DOHH2 (cell line): ENCODE results near the gene ZNF443.
"Not testable (repeated sequence)": the region's sequence is repeated elsewhere in the genome, so short reads cannot be mapped to it uniquely, and the experiment has no call there.

Source experiments
- H3F3A ChIP-seq: fragments of 200-600 bp; sonication (generic), shearing (Covaris generic); 2 replicates; pipeline ENCODE4 v1.6.0; 2016; ENCODE audit warnings: antibody characterized with exemption, mild to moderate bottlenecking; ENCODE audit not compliant: control insufficient read depth, insufficient read depth
- H3K27ac ChIP-seq: fragments of 200-600 bp; sonication (generic); 2 replicates; pipeline ENCODE4 v1.5.1; 2014; ENCODE audit warnings: low read depth, mild to moderate bottlenecking, low read length, moderate library complexity
- H3K27me3 ChIP-seq: fragments of 200-600 bp; sonication (generic); 2 replicates; pipeline ENCODE4 v1.6.1; 2014; ENCODE audit warnings: mild to moderate bottlenecking, low read length, mixed read lengths; ENCODE audit not compliant: control insufficient read depth
- H3K36me3 ChIP-seq: fragments of 200-600 bp; sonication (generic); 2 replicates; pipeline ENCODE4 v1.6.1; 2014; ENCODE audit warnings: mild to moderate bottlenecking, low read length, moderate library complexity, mixed read lengths; ENCODE audit not compliant: control insufficient read depth
- H3K4me1 ChIP-seq: fragments of 200-600 bp; sonication (generic); 2 replicates; pipeline ENCODE4 v1.6.1; 2014; ENCODE audit warnings: mild to moderate bottlenecking, low read length, mixed read lengths; ENCODE audit not compliant: control insufficient read depth
- H3K4me2 ChIP-seq: fragments of 200-600 bp; sonication (generic); 2 replicates; pipeline ENCODE4 v1.6.0; 2014; ENCODE audit warnings: mild to moderate bottlenecking, low read length, moderate library complexity
- H3K4me3 ChIP-seq: fragments of 200-600 bp; sonication (generic); 2 replicates; pipeline ENCODE4 v1.5.1; 2014; ENCODE audit warnings: mild to moderate bottlenecking, low read length, mixed read lengths
- H3K79me2 ChIP-seq: fragments of 200-600 bp; sonication (generic); 2 replicates; pipeline ENCODE4 v1.6.1; 2014; ENCODE audit warnings: mild to moderate bottlenecking, low read length, mixed read lengths; ENCODE audit not compliant: control insufficient read depth
- H3K9me2 ChIP-seq: fragments of 200-600 bp; sonication (generic); replicated peaks from 2 replicates; pipeline ENCODE4 v1.6.1; 2014; ENCODE audit warnings: mild to moderate bottlenecking, low read length, mixed read lengths; ENCODE audit not compliant: control insufficient read depth
- H3K9me3 ChIP-seq: fragments of 200-600 bp; sonication (generic); 2 replicates; pipeline ENCODE4 v1.6.1; 2014; ENCODE audit warnings: antibody characterized with exemption, low read length, mixed read lengths; ENCODE audit not compliant: control insufficient read depth, insufficient read depth
- H4K20me1 ChIP-seq: fragments of 200-600 bp; sonication (generic); 2 replicates; pipeline ENCODE4 v1.6.0; 2014; ENCODE audit warnings: low read depth, mild to moderate bottlenecking, antibody characterized with exemption, low read length, moderate library complexity; ENCODE audit not compliant: control insufficient read depth, insufficient read depth
- CTCF ChIP-seq: fragments of 200-600 bp; sonication (generic); IDR thresholded peaks from one replicate; pipeline ENCODE4 v1.5.1; 2014; ENCODE audit warnings: antibody characterized with exemption, mild to moderate bottlenecking, low read depth, low read length; ENCODE audit not compliant: poor library complexity, severe bottlenecking
- EZH2phosphoT487 ChIP-seq: fragments of 200-600 bp; sonication (generic); IDR thresholded peaks from 2 replicates; pipeline ENCODE4 v1.6.1; 2017; ENCODE audit warnings: borderline replicate concordance, mild to moderate bottlenecking, antibody characterized with exemption, low read length, moderate library complexity, mixed read lengths

ZNF443 gene

DNA sequence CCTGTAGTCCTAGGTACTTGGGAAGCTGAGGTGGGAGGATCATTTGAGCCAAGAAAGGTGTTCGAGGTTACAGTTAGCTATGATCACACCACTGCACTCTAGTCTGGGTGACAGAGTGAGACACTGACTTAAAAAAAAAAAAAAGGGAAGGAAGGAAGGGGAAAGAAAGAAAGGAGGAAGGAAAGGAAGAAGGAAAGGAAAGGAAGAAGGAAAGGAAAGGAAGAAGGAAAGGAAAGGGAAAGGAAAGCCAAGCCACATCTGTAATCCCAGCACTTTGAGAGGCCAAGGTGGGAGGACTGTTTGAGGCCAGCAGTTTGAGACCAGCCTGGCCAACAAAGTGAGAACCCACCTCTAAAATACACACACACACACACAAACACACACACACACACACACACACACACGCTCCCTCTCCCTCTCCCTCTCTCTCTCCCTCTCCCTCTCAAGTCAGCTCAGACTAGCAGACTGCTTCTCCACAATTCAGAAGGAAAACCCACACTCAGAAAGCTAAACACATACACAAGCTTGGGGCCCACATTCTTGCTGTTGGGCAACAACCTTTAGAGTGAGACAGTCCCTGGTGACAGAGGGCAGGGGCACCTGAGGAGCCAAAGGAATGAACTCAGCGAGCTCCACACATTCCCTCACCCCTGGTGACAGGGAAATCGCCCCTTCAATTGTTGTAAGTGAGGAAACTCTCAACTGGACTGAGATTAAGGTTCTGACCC, 41.1 kb upstream of the ZNF443 start:
- TF ChIP-seq CTCF (no peak), EZH2phosphoT487 (no peak)
- Histone ChIP-seq H3K79me2 (peaks cover 39% of the 10 kb centered on the region), H4K20me1 (no peaks in the 10 kb centered on the region), H3K4me3 (peak overlapping the region; percentile 38), H3K4me1 (peaks cover 45% of the 10 kb centered on the region), H3K9me3 (no peaks in the 10 kb centered on the region), H3K27me3 (no peaks in the 10 kb centered on the region), H3K4me2 (peak overlapping the region; percentile 51), H3K36me3 (no peaks in the 10 kb centered on the region), H3K27ac (no peak overlapping the region), H3K9me2 (no peaks in the 10 kb centered on the region), H3F3A (peaks cover 6% of the 10 kb centered on the region; the same call in 1 of the 2 replicates)

DNA sequence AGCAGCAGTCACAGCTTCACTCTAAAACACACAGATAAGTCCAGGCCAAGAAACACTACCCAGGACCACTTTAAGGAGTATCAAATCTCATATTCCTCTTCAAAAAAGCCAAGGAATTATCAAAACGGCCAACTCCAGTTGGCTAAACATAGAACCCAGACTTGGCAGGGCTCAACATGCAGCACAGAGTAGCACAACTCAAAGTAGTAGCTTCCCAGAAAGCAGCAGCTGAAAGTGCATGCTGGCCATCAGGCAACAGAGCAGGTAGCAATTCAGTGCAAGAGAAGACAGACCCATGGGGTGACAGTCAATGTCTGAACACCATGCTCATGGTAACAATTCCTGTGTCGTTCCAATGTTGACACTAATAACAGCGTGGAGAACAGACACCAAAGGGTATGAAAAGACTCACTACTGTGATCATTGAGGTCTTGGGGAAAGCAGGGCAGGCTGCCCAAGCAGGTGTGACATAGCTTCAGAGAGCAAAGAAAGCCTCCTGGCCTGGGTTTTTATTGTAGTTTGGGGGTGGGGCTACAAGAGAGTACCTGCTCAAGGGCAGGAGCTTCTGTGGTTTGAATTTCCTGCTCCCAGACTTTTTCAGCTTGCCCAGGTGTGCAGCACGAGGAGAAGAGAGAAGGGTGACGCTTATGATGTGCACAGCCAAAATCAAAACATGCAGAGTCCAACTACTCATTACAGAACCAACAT, 37.6 kb upstream of the ZNF443 start:
- Histone ChIP-seq H3K36me3 (no peaks in the 10 kb centered on the region), H3K4me3 (no peak overlapping the region), H3K4me2 (0 out of 2 replicates have a peak overlapping the region, but pooled peaks have one; percentile 2), H4K20me1 (no peaks in the 10 kb centered on the region), H3K9me3 (no peaks in the 10 kb centered on the region; the same call in 1 of the 2 replicates), H3K27ac (no peak overlapping the region), H3K9me2 (no peaks in the 10 kb centered on the region), H3K4me1 (peaks cover 27% of the 10 kb centered on the region), H3K79me2 (peaks cover 36% of the 10 kb centered on the region), H3F3A (no peaks in the 10 kb centered on the region), H3K27me3 (no peaks in the 10 kb centered on the region)
- TF ChIP-seq EZH2phosphoT487 = no peak
- no peak for TF ChIP-seq CTCF

GRCh38 chr19:12467651-12468050, 26.8 kb upstream of the ZNF443 start:
- not testable (repeated sequence) for H3K4me2 ChIP-seq, H3K27me3 ChIP-seq, H3K27ac ChIP-seq, H4K20me1 ChIP-seq, H3K4me1 ChIP-seq, H3K4me3 ChIP-seq, H3K9me2 ChIP-seq, H3F3A ChIP-seq, H3K79me2 ChIP-seq
- peaks cover 44% of the 10 kb centered on the region for H3K9me3 ChIP-seq
- peaks cover 21% of the 10 kb centered on the region for H3K36me3 ChIP-seq

- TF ChIP-seq EZH2phosphoT487 (no peak), CTCF (no peak)
- Histone ChIP-seq H3K4me2 (no peak overlapping the region), H4K20me1 (no peaks in the 10 kb centered on the region), H3F3A (no peaks in the 10 kb centered on the region), H3K9me2 (no peaks in the 10 kb centered on the region), H3K79me2 (0 out of 2 replicates have a peak, but pooled peaks cover 3% of the 10 kb centered on the region), H3K4me3 (no peak overlapping the region), H3K9me3 (peaks cover 44% of the 10 kb centered on the region), H3K27me3 (no peaks in the 10 kb centered on the region), H3K4me1 (no peaks in the 10 kb centered on the region), H3K27ac (no peak overlapping the region), H3K36me3 (peaks cover 21% of the 10 kb centered on the region)
Observed at GRCh38 chr19:12465211-12465610, 24.4 kb upstream of the ZNF443 start.
